ENCODE measurements around the gene OTUD3.

- TF ChIP-seq CTCF (CRISPR knock-in tag; IDR thresholded peaks at IDR 0.05) (peak; percentile 71), ZFP91 (CRISPR knock-in tag; IDR thresholded peaks at IDR 0.05; ENCODE audit: borderline replicate concordance) (no peak), TOE1 (CRISPR knock-in tag; IDR thresholded peaks at IDR 0.05) (no peak), PRDM10 (CRISPR knock-in tag; IDR thresholded peaks at IDR 0.05; ENCODE audit: low read depth) (no peak), EZH2 (conservative IDR thresholded peaks at IDR 0.05; ENCODE audit: low read depth, low read length) (no peak), SRF (IDR thresholded peaks at IDR 0.05; ENCODE audit: low read depth, low read length) (no peak)
Measured at GRCh38 chr1:19872190-19872589, 10.0 kb upstream of the OTUD3 start.
